ENCODE data around the gene ATP1B1. TPM values are rescaled to one million over a fixed set of nuclear protein-coding genes. Genes with fewer than 3 reads are reported as not detected.
A peak's percentile ranks its signal among the peaks of the same experiment; 100 is the strongest.

The ATP1B1 gene
- total RNA-seq, 1 donor from 2014 or later: 173 TPM

GRCh38 chr1:169149555-169150286 is 43.2 kb downstream of the ATP1B1 start:
- DNase-seq (no peak), ATAC-seq (no peak)
- H3K36me3 ChIP-seq: no peaks in the 10 kb centered on the region
- H3K4me3 ChIP-seq: no peak overlapping the region
- H3K9me3 ChIP-seq: no peaks in the 10 kb centered on the region
- H3K4me1 ChIP-seq: no peaks in the 10 kb centered on the region
- intact Hi-C loops (cut with DNase I): no loop called here
- H3K27me3 ChIP-seq (ENCODE audit: low read depth): no peaks in the 10 kb centered on the region
- no peak for TF ChIP-seq CTCF (IDR thresholded peaks at IDR 0.05)
- H3K27ac ChIP-seq: no peak overlapping the region

DNA sequence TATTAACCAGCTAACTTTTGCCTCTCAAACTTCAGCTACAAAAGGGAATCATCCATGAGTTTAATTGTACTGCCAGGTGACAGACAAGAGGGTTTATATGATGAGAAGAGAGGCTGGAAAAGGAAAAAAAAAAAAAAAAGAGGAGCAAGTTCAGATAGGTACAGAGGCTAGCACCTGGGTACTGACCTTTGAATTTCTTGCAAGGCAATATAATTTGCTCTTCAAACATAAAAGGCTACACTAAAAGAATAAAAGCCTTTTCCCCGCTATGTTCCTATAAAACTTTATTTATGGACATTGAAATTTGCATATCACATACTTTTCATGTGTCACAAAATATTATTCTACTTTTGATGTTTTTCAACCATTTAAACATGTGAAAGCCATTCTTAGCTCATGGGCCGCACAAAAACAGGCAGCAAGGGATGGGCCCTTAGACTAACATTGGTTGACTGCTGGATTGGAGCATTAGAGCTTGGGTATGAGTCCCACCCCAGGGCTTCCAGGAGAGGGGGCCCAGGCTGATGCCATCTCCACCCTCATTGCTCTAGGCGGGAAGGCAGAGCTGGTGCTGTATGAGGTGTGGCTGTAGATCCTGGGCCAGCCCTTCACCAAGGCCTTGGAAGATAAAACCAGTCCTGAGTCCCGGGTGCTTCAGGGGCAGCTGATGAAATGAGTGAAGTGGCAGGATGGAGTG is 44.3 kb downstream of the ATP1B1 start:
- TF ChIP-seq CTCF (IDR thresholded peaks at IDR 0.05): no peak
- DNase-seq: no peak
- no peaks in the 10 kb centered on the region for H3K4me1 ChIP-seq
- no peaks in the 10 kb centered on the region for H3K9me3 ChIP-seq
- peak in 1 of 2 donors; percentile 29 for ATAC-seq
- H3K27me3 ChIP-seq (ENCODE audit: low read depth): no peaks in the 10 kb centered on the region
- no peaks in the 10 kb centered on the region for H3K36me3 ChIP-seq
- no peak overlapping the region for H3K27ac ChIP-seq
- intact Hi-C loops (cut with DNase I): no loop called here
- no peak overlapping the region for H3K4me3 ChIP-seq

- Histone ChIP-seq H3K4me3 (no peak overlapping the region), H3K27me3 (ENCODE audit: low read depth) (no peaks in the 10 kb centered on the region), H3K36me3 (no peaks in the 10 kb centered on the region), H3K9me3 (no peaks in the 10 kb centered on the region), H3K4me1 (no peaks in the 10 kb centered on the region), H3K27ac (no peak overlapping the region)
- peak in 1 of 2 donors; percentile 19 for ATAC-seq
- no peak for TF ChIP-seq CTCF (IDR thresholded peaks at IDR 0.05)
- intact Hi-C loops (cut with DNase I): no loop called here
- no peak for DNase-seq
Observed at GRCh38 chr1:169151338-169151837, 44.9 kb downstream of the ATP1B1 start.

DNA sequence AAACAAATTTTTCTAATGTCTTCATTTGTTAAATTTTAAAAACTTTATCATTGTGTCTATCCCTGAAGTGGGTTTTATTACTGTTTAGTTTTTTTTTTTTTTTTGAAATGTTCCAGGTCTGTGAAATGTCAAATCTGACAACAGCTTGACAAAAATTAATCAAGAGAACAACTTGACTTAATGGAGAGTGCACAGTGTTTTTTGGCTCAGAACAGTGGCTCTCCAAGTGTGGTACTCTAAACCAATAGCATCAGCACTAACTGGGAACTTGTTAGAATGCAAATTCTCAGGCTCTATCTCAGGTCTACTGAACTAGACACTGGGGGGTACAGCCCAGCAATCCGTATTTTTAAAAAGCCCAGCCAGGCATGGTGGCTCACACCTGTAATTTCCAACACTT is 49.2 kb downstream of the ATP1B1 start:
- Histone ChIP-seq H3K4me3 (no peak overlapping the region), H3K36me3 (no peaks in the 10 kb centered on the region), H3K4me1 (no peaks in the 10 kb centered on the region), H3K27ac (no peak overlapping the region), H3K9me3 (no peaks in the 10 kb centered on the region), H3K27me3 (ENCODE audit: low read depth) (no peaks in the 10 kb centered on the region)
- intact Hi-C loops (cut with DNase I): no loop called here
- ATAC-seq (no peak), DNase-seq (no peak)
- TF ChIP-seq CTCF (IDR thresholded peaks at IDR 0.05): no peak

DNA sequence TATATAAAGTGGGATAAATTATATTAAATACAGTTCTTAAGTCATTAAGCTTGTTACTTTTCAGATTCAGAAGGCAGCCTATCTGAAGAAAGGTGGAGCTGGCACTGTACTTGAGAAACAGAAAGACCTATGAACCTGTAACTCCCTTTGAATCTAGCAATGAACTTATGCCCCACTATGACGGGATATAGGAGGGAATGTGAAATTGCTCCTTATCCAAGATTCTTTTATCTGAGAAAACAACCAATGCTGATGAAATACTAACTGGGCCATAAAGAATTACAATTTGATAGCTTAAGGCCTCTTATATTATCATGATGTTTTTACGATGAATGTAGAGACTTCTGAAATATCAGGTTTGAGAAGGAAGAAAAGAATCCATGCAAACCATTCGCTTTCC is 50.1 kb downstream of the ATP1B1 start:
- no peak overlapping the region for H3K4me3 ChIP-seq
- no peaks in the 10 kb centered on the region for H3K36me3 ChIP-seq
- H3K9me3 ChIP-seq: no peaks in the 10 kb centered on the region
- H3K4me1 ChIP-seq: no peaks in the 10 kb centered on the region
- H3K27me3 ChIP-seq (ENCODE audit: low read depth): no peaks in the 10 kb centered on the region
- no peak for DNase-seq
- no peak for TF ChIP-seq CTCF (IDR thresholded peaks at IDR 0.05)
- intact Hi-C loops (cut with DNase I): no loop called here
- ATAC-seq: no peak
- H3K27ac ChIP-seq: no peak overlapping the region

Data from lower lobe of right lung (tissue), 2 donors.